PC-9 (cell line): ENCODE data around the gene CALN1.

Experiments used
- EZH2 ChIP-seq: fragments of 200-600 bp; sonication (generic); IDR thresholded peaks from 2 replicates; pipeline ENCODE4 v1.8.0; 2017; ENCODE audit warnings: antibody characterized with exemption, low read depth
- TF ChIP-seq, protein P1 (sequence below): fragments of 200-600 bp; sonication (generic); conservative IDR thresholded peaks from 2 replicates; pipeline ENCODE4 v1.6.1; 2017; ENCODE audit warnings: mixed run types, antibody characterized with exemption, mild to moderate bottlenecking, moderate library complexity

DNA sequence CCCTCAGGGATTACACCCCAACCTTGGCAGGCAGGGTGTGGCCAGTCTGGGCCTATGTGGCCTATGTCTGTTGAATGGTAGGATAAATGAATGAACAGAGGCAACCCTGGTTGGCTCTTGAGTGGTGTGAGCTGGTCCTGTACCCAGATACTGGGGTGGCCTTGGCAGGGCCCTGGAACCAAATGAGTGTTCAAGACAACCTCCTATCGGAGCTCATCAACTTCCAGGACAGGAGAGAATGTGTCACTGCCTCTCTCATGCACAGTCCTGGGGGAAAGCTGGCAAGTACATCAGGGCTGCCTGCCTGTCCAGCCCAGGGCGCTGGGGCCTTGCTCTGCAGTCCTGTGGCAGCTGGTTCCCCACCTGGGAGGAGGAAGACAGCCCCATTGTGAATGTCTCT is 271.6 kb downstream of the CALN1 start:
- TF ChIP-seq, protein P1, sequence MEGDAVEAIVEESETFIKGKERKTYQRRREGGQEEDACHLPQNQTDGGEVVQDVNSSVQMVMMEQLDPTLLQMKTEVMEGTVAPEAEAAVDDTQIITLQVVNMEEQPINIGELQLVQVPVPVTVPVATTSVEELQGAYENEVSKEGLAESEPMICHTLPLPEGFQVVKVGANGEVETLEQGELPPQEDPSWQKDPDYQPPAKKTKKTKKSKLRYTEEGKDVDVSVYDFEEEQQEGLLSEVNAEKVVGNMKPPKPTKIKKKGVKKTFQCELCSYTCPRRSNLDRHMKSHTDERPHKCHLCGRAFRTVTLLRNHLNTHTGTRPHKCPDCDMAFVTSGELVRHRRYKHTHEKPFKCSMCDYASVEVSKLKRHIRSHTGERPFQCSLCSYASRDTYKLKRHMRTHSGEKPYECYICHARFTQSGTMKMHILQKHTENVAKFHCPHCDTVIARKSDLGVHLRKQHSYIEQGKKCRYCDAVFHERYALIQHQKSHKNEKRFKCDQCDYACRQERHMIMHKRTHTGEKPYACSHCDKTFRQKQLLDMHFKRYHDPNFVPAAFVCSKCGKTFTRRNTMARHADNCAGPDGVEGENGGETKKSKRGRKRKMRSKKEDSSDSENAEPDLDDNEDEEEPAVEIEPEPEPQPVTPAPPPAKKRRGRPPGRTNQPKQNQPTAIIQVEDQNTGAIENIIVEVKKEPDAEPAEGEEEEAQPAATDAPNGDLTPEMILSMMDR, result no peak
- no peak for TF ChIP-seq EZH2
